GM06990 (cell line): ENCODE results near the gene WDR45B.

Experiments
- DNase-seq: peaks from one replicate; pipeline ENCODE4 v3.0.0-alpha.2; 2011; ENCODE audit not compliant: insufficient read length; ENCODE audit errors: extremely low read depth
- H3K27me3 ChIP-seq: replicated peaks from 2 replicates; pipeline ENCODE4 v1.6.0; 2011; ENCODE audit warnings: low read length; ENCODE audit not compliant: control insufficient read depth, insufficient read depth
- H3K36me3 ChIP-seq: 2 replicates; pipeline ENCODE4 v1.5.1; 2011; ENCODE audit warnings: low read length; ENCODE audit not compliant: control insufficient read depth, insufficient read depth
- H3K4me3 ChIP-seq: replicated peaks from 2 replicates; pipeline ENCODE4 v1.5.1; 2011; ENCODE audit warnings: low read depth, mild to moderate bottlenecking, control low read depth, low read length
- CTCF ChIP-seq: IDR thresholded peaks from 2 replicates; pipeline ENCODE4 v1.5.1; 2011; ENCODE audit warnings: low read length, control low read depth, mild to moderate bottlenecking, inconsistent platforms; ENCODE audit not compliant: insufficient read depth, poor library complexity, severe bottlenecking

The WDR45B gene

GRCh38 chr17:82609655-82610054, 38.6 kb downstream of the WDR45B start:
- Histone ChIP-seq H3K4me3 (no peak overlapping the region), H3K27me3 (no peaks in the 10 kb centered on the region), H3K36me3 (peaks cover 16% of the 10 kb centered on the region)
- TF ChIP-seq CTCF, result no peak
- no peak for DNase-seq

GRCh38 chr17:82608816-82609215, 39.4 kb downstream of the WDR45B start:
- TF ChIP-seq CTCF, result no peak
- no peak for DNase-seq
- H3K4me3 ChIP-seq, result no peak overlapping the region
- no peaks in the 10 kb centered on the region for H3K27me3 ChIP-seq
- peaks cover 19% of the 10 kb centered on the region for H3K36me3 ChIP-seq

- no peak for DNase-seq
- Histone ChIP-seq H3K4me3 (no peak overlapping the region), H3K36me3 (peaks cover 28% of the 10 kb centered on the region), H3K27me3 (no peaks in the 10 kb centered on the region)
- no peak for TF ChIP-seq CTCF
These were observed 42.2 kb downstream of the WDR45B start for GRCh38 chr17:82605939-82606600.

- no peak for TF ChIP-seq CTCF
- no peak overlapping the region for H3K4me3 ChIP-seq
- H3K27me3 ChIP-seq, result no peaks in the 10 kb centered on the region
- DNase-seq, result no peak
- peaks cover 36% of the 10 kb centered on the region for H3K36me3 ChIP-seq
These were observed 43.7 kb downstream of the WDR45B start for GRCh38 chr17:82604532-82604931.

- no peaks in the 10 kb centered on the region for H3K27me3 ChIP-seq
- no peak for DNase-seq
- H3K36me3 ChIP-seq, result peaks cover 39% of the 10 kb centered on the region
- no peak overlapping the region for H3K4me3 ChIP-seq
- no peak for TF ChIP-seq CTCF
These were observed 44.2 kb downstream of the WDR45B start for GRCh38 chr17:82603981-82604448.

- no peak for TF ChIP-seq CTCF
- Histone ChIP-seq H3K27me3 (no peaks in the 10 kb centered on the region), H3K4me3 (no peak overlapping the region), H3K36me3 (peaks cover 43% of the 10 kb centered on the region)
- DNase-seq, result no peak
These were observed 45.1 kb downstream of the WDR45B start for GRCh38 chr17:82602986-82603710.
